Neuronal stem cell (in vitro differentiated cells): ENCODE data around the gene NPAS2.

Experiments
- DNase-seq: peaks from one replicate; pipeline ENCODE4 v3.0.0-alpha.2; 2013; ENCODE audit warnings: low spot score
- H2AFZ ChIP-seq: one replicate; pipeline ENCODE4 v1.6.1; 2013; ENCODE audit warnings: mild to moderate bottlenecking, low read length, inconsistent platforms
- H2AK5ac ChIP-seq: 2 replicates; pipeline ENCODE4 v1.6.1; 2013; ENCODE audit warnings: low read depth, mild to moderate bottlenecking, inconsistent platforms, low read length, moderate library complexity, mixed read lengths
- H2BK120ac ChIP-seq: 2 replicates; pipeline ENCODE4 v1.6.1; 2013; ENCODE audit warnings: low read depth, mild to moderate bottlenecking, inconsistent platforms, low read length, moderate library complexity, mixed read lengths
- H2BK12ac ChIP-seq: one replicate; pipeline ENCODE4 v1.6.1; 2013; ENCODE audit warnings: low read length, inconsistent platforms
- H2BK15ac ChIP-seq: 2 replicates; pipeline ENCODE4 v1.6.1; 2013; ENCODE audit warnings: mild to moderate bottlenecking, low read length, inconsistent platforms, mixed read lengths
- H2BK5ac ChIP-seq: one replicate; pipeline ENCODE4 v1.6.1; 2013; ENCODE audit warnings: inconsistent platforms, mild to moderate bottlenecking, low read length, moderate library complexity
- H3K14ac ChIP-seq: one replicate; pipeline ENCODE4 v1.6.1; 2013; ENCODE audit warnings: low read length, inconsistent platforms
- H3K18ac ChIP-seq: 2 replicates; pipeline ENCODE4 v1.6.1; 2013; ENCODE audit warnings: low read length, inconsistent platforms
- H3K23ac ChIP-seq: 2 replicates; pipeline ENCODE4 v1.6.1; 2013; ENCODE audit warnings: low read depth, mild to moderate bottlenecking, mixed read lengths, low read length, inconsistent platforms; ENCODE audit not compliant: poor library complexity
- H3K27ac ChIP-seq: replicated peaks from 3 replicates; pipeline ENCODE4 v1.5.1; 2013; ENCODE audit warnings: low read length, inconsistent platforms
- H3K27me3 ChIP-seq, 3 experiments: 2 replicates each; pipeline ENCODE4 v1.6.1; 2013; ENCODE audit warnings: low read length in 3 of 3, mild to moderate bottlenecking in 2 of 3, inconsistent platforms in 1 of 3, low read depth in 1 of 3, mixed read lengths in 1 of 3, moderate library complexity in 1 of 3; ENCODE audit not compliant: control insufficient read depth in 3 of 3, insufficient read depth in 3 of 3
- H3K36me3 ChIP-seq, 2 donors: replicated peaks in 1 of 2; 2 replicates each; pipeline ENCODE4 v1.6.1; 2013; ENCODE audit warnings: low read length in 2 of 2; ENCODE audit not compliant: control insufficient read depth in 2 of 2, insufficient read depth in 2 of 2
- H3K4ac ChIP-seq: 2 replicates; pipeline ENCODE4 v1.6.1; 2013; ENCODE audit warnings: inconsistent platforms, mild to moderate bottlenecking, low read length, moderate library complexity
- H3K4me1 ChIP-seq, 2 donors: 1 replicate in 1 of 2; 2 replicates in 1 of 2; pipeline ENCODE4 v1.6.1; 2013; ENCODE audit warnings: low read length in 2 of 2, low read depth in 1 of 2; ENCODE audit not compliant: control insufficient read depth in 2 of 2, insufficient read depth in 1 of 2
- H3K4me2 ChIP-seq: one replicate; pipeline ENCODE4 v1.6.1; 2013; ENCODE audit warnings: mild to moderate bottlenecking, low read length, inconsistent platforms; ENCODE audit not compliant: insufficient read depth, poor library complexity, severe bottlenecking
- H3K4me3 ChIP-seq, 2 donors: 2 replicates each; pipeline ENCODE4 v1.5.1; 2013; ENCODE audit warnings: low read length in 2 of 2, mild to moderate bottlenecking in 2 of 2, inconsistent platforms in 1 of 2, moderate library complexity in 1 of 2
- H3K79me1 ChIP-seq: one replicate; pipeline ENCODE4 v1.6.1; 2013; ENCODE audit warnings: low read depth, mild to moderate bottlenecking, inconsistent platforms, low read length, moderate library complexity
- H3K9ac ChIP-seq: one replicate; pipeline ENCODE4 v1.6.1; 2013; ENCODE audit warnings: mild to moderate bottlenecking, low read depth, low read length, inconsistent platforms; ENCODE audit not compliant: poor library complexity
- H3K9me3 ChIP-seq, 2 donors: replicated peaks in 1 of 2; 2 replicates each; pipeline versions ENCODE3 to v1.6.1; 2013; ENCODE audit warnings: low read length in 2 of 2, mild to moderate bottlenecking in 2 of 2, inconsistent platforms in 1 of 2, low read depth in 1 of 2, mixed read lengths in 1 of 2, moderate library complexity in 1 of 2; ENCODE audit not compliant: control insufficient read depth in 2 of 2, insufficient read depth in 1 of 2
- H4K8ac ChIP-seq: one replicate; pipeline ENCODE4 v1.6.1; 2013; ENCODE audit warnings: low read depth, mild to moderate bottlenecking, inconsistent platforms, low read length, moderate library complexity
- H4K91ac ChIP-seq: one replicate; pipeline ENCODE4 v1.6.1; 2013; ENCODE audit warnings: low read length, low read depth, mild to moderate bottlenecking, inconsistent platforms; ENCODE audit not compliant: poor library complexity
- WGBS, 2 donors: extraction: QIAGEN DNeasy Blood & Tissue Kit; methylation state at CpG; one replicate each; pipeline ENCODE4 v1.1.7; 2013; ENCODE audit warnings: missing lambda C conversion rate in 2 of 2, mixed read lengths in 1 of 2; ENCODE audit not compliant: insufficient read length in 2 of 2, insufficient replicate concordance in 1 of 2; ENCODE audit errors: extremely low coverage in 2 of 2; 5-methylcytosine and 5-hydroxymethylcytosine counted together

NPAS2 gene

DNA sequence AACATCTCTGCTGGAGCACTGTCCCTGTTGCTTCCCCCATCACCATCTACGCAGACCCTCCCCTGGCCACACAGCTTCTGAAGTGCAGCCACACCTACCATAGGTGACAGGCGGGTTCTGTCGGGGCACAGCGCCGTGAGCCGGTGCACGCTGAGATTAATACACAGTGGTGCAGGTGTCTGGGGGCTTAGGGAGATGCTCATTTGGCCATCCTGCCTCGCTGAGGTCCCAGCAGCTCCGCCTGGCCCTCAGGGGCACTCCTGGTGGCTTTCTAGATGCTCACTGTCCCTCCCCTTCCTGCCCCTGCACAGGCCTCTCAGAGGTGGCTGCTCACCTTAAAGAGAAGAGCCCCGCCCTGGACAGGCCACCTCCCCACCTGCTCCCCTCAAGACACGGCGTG is 163.3 kb downstream of the NPAS2 start:
- peak overlapping the region; percentile 62 for H2BK120ac ChIP-seq
- no peak overlapping the region for H3K4me3 ChIP-seq
- H3K9me3 ChIP-seq, result no peaks in the 10 kb centered on the region
- no CpG with 5 or more reads among the region's 12 CpGs for WGBS, 2 donors
- no peak for DNase-seq
- peaks cover 12 to 21% of the 10 kb centered on the region in 2 donors for H3K4me1 ChIP-seq
- H2AFZ ChIP-seq, result no peak overlapping the region
- peak overlapping the region; percentile 16 for H4K91ac ChIP-seq
- no peak overlapping the region for H2BK12ac ChIP-seq
- no peak overlapping the region for H3K4me2 ChIP-seq
- H3K14ac ChIP-seq, result peak overlapping the region; percentile 39
- H3K23ac ChIP-seq, result no peak overlapping the region
- no peaks in the 10 kb centered on the region for H3K79me1 ChIP-seq
- peak overlapping the region; percentile 65 for H3K18ac ChIP-seq
- no peak overlapping the region for H3K9ac ChIP-seq
- H4K8ac ChIP-seq, result peak overlapping the region; percentile 49
- no peak overlapping the region for H3K27ac ChIP-seq
- no peak overlapping the region for H2BK15ac ChIP-seq
- peak overlapping the region; percentile 82 for H2AK5ac ChIP-seq
- H3K4ac ChIP-seq, result no peak overlapping the region
- H2BK5ac ChIP-seq, result no peak overlapping the region
- H3K36me3 ChIP-seq, result no peaks in the 10 kb centered on the region
- peaks cover 0 to 3% (median 0%) of the 10 kb centered on the region in 3 experiments for H3K27me3 ChIP-seq

DNA sequence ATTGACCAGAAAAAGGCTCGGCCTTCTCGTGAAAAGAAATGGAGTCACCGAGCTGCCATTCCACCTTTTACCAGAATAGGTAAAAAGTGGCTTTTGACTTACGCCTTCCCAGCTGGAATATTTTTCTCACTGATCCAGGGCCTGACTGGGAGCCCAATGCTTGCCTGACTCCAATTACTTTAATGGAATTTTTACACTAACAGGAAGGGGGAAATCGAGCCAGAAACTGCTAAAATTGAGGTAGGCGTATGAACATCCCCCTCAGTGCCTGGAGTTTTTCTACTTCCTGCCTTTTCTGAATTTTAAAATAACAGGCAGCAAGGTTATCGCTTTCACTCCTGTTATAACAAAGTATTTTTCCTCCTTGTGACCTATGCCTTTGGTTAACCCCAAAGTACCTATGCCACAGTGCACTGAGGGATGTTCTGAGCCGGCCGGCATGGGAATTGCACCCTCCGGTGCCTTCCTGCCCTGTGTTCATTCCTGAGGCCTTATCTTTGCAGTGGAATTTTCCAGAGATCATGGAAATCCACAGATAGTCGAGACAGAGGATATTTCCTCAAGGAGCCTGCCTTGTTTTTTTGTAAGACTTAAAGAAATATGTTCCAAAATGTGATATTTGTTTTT is 163.9 kb downstream of the NPAS2 start:
- no peak overlapping the region for H3K4ac ChIP-seq
- DNase-seq, result no peak
- no peak overlapping the region for H3K4me2 ChIP-seq
- H3K79me1 ChIP-seq, result no peaks in the 10 kb centered on the region
- H3K4me1 ChIP-seq, result peaks cover 12 to 20% of the 10 kb centered on the region in 2 donors
- H3K36me3 ChIP-seq, result no peaks in the 10 kb centered on the region
- no peak overlapping the region for H2BK120ac ChIP-seq
- no peak overlapping the region for H3K27ac ChIP-seq
- no peaks in the 10 kb centered on the region for H3K9me3 ChIP-seq
- H4K8ac ChIP-seq, result no peak overlapping the region
- peak overlapping the region; percentile 82 for H2AK5ac ChIP-seq
- H3K9ac ChIP-seq, result no peak overlapping the region
- peak overlapping the region; percentile 65 for H3K18ac ChIP-seq
- H3K4me3 ChIP-seq, result no peak overlapping the region
- peak overlapping the region; percentile 16 for H4K91ac ChIP-seq
- no peak overlapping the region for H2BK5ac ChIP-seq
- H3K27me3 ChIP-seq, result peaks cover 0 to 3% (median 0%) of the 10 kb centered on the region in 3 experiments
- no peak overlapping the region for H2AFZ ChIP-seq
- H3K14ac ChIP-seq, result no peak overlapping the region
- H2BK15ac ChIP-seq, result no peak overlapping the region
- no peak overlapping the region for H2BK12ac ChIP-seq
- WGBS, 2 donors, result no CpG with 5 or more reads among the region's 11 CpGs
- H3K23ac ChIP-seq, result no peak overlapping the region

DNA sequence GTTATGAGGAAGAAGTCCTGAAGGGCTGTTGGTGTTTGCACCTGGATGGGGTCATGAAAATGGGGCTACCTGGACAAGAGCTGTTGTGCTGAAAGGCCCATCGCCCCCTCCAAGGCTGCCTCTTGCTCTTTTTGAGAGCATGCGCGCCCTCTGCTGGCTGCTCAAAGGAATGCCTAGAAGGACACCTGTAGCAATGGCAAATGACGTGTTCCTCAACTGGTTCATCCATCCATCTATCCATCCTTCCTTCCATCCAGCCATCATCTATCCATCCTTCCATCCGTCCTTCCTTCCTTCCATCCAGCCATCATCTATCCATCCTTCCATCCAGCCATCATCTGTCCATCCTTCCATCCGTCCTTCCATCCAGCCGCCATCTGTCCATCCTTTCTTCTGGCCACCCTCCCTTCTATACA is 165.0 kb downstream of the NPAS2 start:
- H2BK5ac ChIP-seq, result no peak overlapping the region
- H3K9ac ChIP-seq, result no peak overlapping the region
- H2AFZ ChIP-seq, result no peak overlapping the region
- H3K23ac ChIP-seq, result no peak overlapping the region
- no peaks in the 10 kb centered on the region for H3K9me3 ChIP-seq
- H3K14ac ChIP-seq, result no peak overlapping the region
- DNase-seq, result peak; percentile 69
- H3K18ac ChIP-seq, result no peak overlapping the region
- H3K4me3 ChIP-seq, result no peak overlapping the region
- H3K36me3 ChIP-seq, result no peaks in the 10 kb centered on the region
- H4K91ac ChIP-seq, result no peak overlapping the region
- no CpG with 5 or more reads among the region's 7 CpGs for WGBS, 2 donors
- H3K27me3 ChIP-seq, result peaks cover 0 to 8% (median 0%) of the 10 kb centered on the region in 3 experiments
- H2BK120ac ChIP-seq, result no peak overlapping the region
- no peak overlapping the region for H3K4me2 ChIP-seq
- no peak overlapping the region for H2BK12ac ChIP-seq
- no peak overlapping the region for H2AK5ac ChIP-seq
- H3K27ac ChIP-seq, result no peak overlapping the region
- H3K4me1 ChIP-seq, result peaks cover 12 to 18% of the 10 kb centered on the region in 2 donors
- H3K79me1 ChIP-seq, result no peaks in the 10 kb centered on the region
- no peak overlapping the region for H2BK15ac ChIP-seq
- no peak overlapping the region for H3K4ac ChIP-seq
- H4K8ac ChIP-seq, result no peak overlapping the region

DNA sequence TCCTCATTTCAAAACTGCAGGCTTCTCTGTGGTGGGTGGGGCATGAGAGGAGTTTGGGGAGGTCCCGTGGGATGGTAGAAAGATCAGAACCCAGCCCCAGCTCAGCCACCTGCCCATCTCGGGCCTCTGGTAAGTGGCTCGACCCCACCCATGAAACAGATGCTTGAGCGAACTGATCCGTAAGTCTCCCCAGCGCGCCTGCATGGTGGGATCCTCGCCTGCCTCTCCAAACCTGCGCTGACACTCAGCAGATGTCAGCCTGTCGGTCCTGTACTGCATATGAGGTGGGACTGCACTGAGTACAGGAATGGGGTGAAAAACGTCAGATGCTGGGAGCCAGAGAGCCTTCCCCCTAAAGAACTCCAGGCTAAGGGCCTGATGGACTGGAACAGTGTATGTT is 166.2 kb downstream of the NPAS2 start:
- H3K23ac ChIP-seq, result peak overlapping the region; percentile 31

More for the DNA sequence above, 166.2 kb downstream of the NPAS2 start:
- Histone ChIP-seq H3K4me3 (no peak overlapping the region), H2BK5ac (no peak overlapping the region), H2AFZ (no peak overlapping the region), H3K27ac (no peak overlapping the region), H2BK120ac (no peak overlapping the region), H4K91ac (no peak overlapping the region), H3K4me1 (peaks cover 9 to 14% of the 10 kb centered on the region in 2 donors), H3K79me1 (no peaks in the 10 kb centered on the region), H3K36me3 (no peaks in the 10 kb centered on the region), H3K9ac (no peak overlapping the region), H2BK15ac (no peak overlapping the region), H3K14ac (no peak overlapping the region), H3K9me3 (no peaks in the 10 kb centered on the region), H2AK5ac (no peak overlapping the region), H3K4me2 (no peak overlapping the region), H4K8ac (no peak overlapping the region), H3K27me3 (peaks cover 0 to 19% (median 0%) of the 10 kb centered on the region in 3 experiments), H3K18ac (peak overlapping the region; percentile 44), H3K4ac (no peak overlapping the region), H2BK12ac (no peak overlapping the region)
- no CpG with 5 or more reads among the region's 11 CpGs for WGBS, 2 donors
- no peak for DNase-seq
